ENCODE results near the gene TENM4. TPM values are rescaled to one million over a fixed set of nuclear protein-coding genes. Genes with fewer than 3 reads are reported as not detected.
A peak's percentile ranks its signal among the peaks of the same experiment; 100 is the strongest.

The TENM4 gene
- polyA plus RNA-seq, 1 of the 3 experiments (the other 2 are of a cell fraction): 16.7 TPM

- TF ChIP-seq REST (IDR thresholded peaks at IDR 0.05; ENCODE audit: low read depth, low read length): no peak
Measured at GRCh38 chr11:79047980-79048379, 392.9 kb downstream of the TENM4 start (continued).

- Histone ChIP-seq H3K9ac (no peak overlapping the region), H3K79me2 (ENCODE audit: insufficient read depth) (no peaks in the 10 kb centered on the region), H3K4me2 (no peak overlapping the region), H3K36me3 (replicated peaks in 1 of 2; ENCODE audit: control insufficient read depth in 1 of 2, insufficient read depth in 2 of 2, low read length in 1 of 2) (no peaks in the 10 kb centered on the region), H2AFZ (ENCODE audit: low read depth) (no peak overlapping the region), H3K4me3 (ENCODE audit: low read depth in 2 of 2, low read length in 1 of 2) (no peak overlapping the region), H3F3A (replicated peaks; ENCODE audit: insufficient read depth) (no peaks in the 10 kb centered on the region), H3K9me2 (no peaks in the 10 kb centered on the region), H3K4me1 (ENCODE audit: control insufficient read depth in 1 of 2, insufficient read depth in 2 of 2, low read depth in 1 of 2, low read length in 1 of 2) (peaks cover 11 to 55% of the 10 kb centered on the region in 2 experiments; a peak in 3 of 4 replicates), H4K20me1 (ENCODE audit: insufficient read depth) (no peaks in the 10 kb centered on the region), H3K9me3 (no peaks in the 10 kb centered on the region), H3K27me3 (ENCODE audit: insufficient read depth) (no peaks in the 10 kb centered on the region), H3K27ac (ENCODE audit: low read depth in 2 of 2, low read length in 1 of 2) (peak overlapping the region in 1 of 2 experiments; percentile 96; a peak in 2 of 4 replicates)
- ChIA-PET CTCF (interaction anchor here (0.6 to 2.0 kb wide), 5 partner anchors 9 to 402 kb away, joined by 3 to 11 read pairs (median 6); no protein-coding TSS in a partner anchor), POLR2A (interaction anchor here (0.6 kb wide), 1 partner anchor 71 kb away, joined by 4 read pairs; no protein-coding TSS in a partner anchor)
- no peak for DNase-seq
- TF ChIP-seq FOSL2 (IDR thresholded peaks at IDR 0.05; ENCODE audit: borderline replicate concordance, low read depth): no peak
- TF ChIP-seq, protein P1, sequence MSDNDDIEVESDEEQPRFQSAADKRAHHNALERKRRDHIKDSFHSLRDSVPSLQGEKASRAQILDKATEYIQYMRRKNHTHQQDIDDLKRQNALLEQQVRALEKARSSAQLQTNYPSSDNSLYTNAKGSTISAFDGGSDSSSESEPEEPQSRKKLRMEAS (IDR thresholded peaks at IDR 0.05; ENCODE audit: low read depth): no peak
- peak; percentile 15; the same call in 1 of the 2 replicates for TF ChIP-seq RAD21 (IDR thresholded peaks at IDR 0.05; ENCODE audit: low read length)
- peak; percentile 42; the same call in 1 of the 2 replicates for TF ChIP-seq MXI1 (IDR thresholded peaks at IDR 0.05; ENCODE audit: low read depth, low read length)
- peak in 1 of 2 experiments; percentile 29; a peak in 1 of 4 replicates for TF ChIP-seq EP300 (IDR thresholded peaks at IDR 0.05; ENCODE audit: borderline replicate concordance in 1 of 2, low read depth in 1 of 2, low read length in 1 of 2)
- WGBS (ENCODE audit: low lambda C conversion rate): 81% methylated on average over 5 of the region's 7 CpGs
Measured at GRCh38 chr11:79047321-79047720, 393.5 kb downstream of the TENM4 start.

GRCh38 chr11:79046366-79046765, 394.5 kb downstream of the TENM4 start:
- Histone ChIP-seq H3K4me3 (ENCODE audit: low read depth in 2 of 2, low read length in 1 of 2) (no peak overlapping the region), H3K9me2 (no peaks in the 10 kb centered on the region), H3K4me1 (ENCODE audit: control insufficient read depth in 1 of 2, insufficient read depth in 2 of 2, low read depth in 1 of 2, low read length in 1 of 2) (peaks cover 11 to 55% of the 10 kb centered on the region in 2 experiments; a peak in 3 of 4 replicates), H3F3A (replicated peaks; ENCODE audit: insufficient read depth) (no peaks in the 10 kb centered on the region), H3K27ac (ENCODE audit: low read depth in 2 of 2, low read length in 1 of 2) (peak overlapping the region in 1 of 2 experiments; percentile 96; a peak in 2 of 4 replicates), H3K27me3 (ENCODE audit: insufficient read depth) (no peaks in the 10 kb centered on the region), H3K79me2 (ENCODE audit: insufficient read depth) (no peaks in the 10 kb centered on the region), H3K9me3 (no peaks in the 10 kb centered on the region), H4K20me1 (ENCODE audit: insufficient read depth) (no peaks in the 10 kb centered on the region), H3K4me2 (no peak overlapping the region), H3K9ac (no peak overlapping the region), H2AFZ (ENCODE audit: low read depth) (no peak overlapping the region), H3K36me3 (replicated peaks in 1 of 2; ENCODE audit: control insufficient read depth in 1 of 2, insufficient read depth in 2 of 2, low read length in 1 of 2) (no peaks in the 10 kb centered on the region)
- TF ChIP-seq USF2 (IDR thresholded peaks at IDR 0.05; ENCODE audit: borderline replicate concordance, low read depth, low read length) (no peak), CTCF (IDR thresholded peaks at IDR 0.05) (no peak), GATA2 (CRISPR knock-in tag; IDR thresholded peaks at IDR 0.05) (no peak), EP300 (IDR thresholded peaks at IDR 0.05; ENCODE audit: borderline replicate concordance in 1 of 2, low read depth in 1 of 2, low read length in 1 of 2) (no peak), GABPA (IDR thresholded peaks at IDR 0.05; ENCODE audit: low read depth) (no peak), TAF1 (IDR thresholded peaks at IDR 0.05; ENCODE audit: borderline replicate concordance, low read depth, low read length) (no peak), MXI1 (IDR thresholded peaks at IDR 0.05; ENCODE audit: low read depth, low read length) (no peak), SIN3A (IDR thresholded peaks at IDR 0.05; ENCODE audit: borderline replicate concordance, low read depth, low read length) (no peak), FOSL2 (IDR thresholded peaks at IDR 0.05; ENCODE audit: borderline replicate concordance, low read depth) (no peak)
- TF ChIP-seq, protein P2, sequence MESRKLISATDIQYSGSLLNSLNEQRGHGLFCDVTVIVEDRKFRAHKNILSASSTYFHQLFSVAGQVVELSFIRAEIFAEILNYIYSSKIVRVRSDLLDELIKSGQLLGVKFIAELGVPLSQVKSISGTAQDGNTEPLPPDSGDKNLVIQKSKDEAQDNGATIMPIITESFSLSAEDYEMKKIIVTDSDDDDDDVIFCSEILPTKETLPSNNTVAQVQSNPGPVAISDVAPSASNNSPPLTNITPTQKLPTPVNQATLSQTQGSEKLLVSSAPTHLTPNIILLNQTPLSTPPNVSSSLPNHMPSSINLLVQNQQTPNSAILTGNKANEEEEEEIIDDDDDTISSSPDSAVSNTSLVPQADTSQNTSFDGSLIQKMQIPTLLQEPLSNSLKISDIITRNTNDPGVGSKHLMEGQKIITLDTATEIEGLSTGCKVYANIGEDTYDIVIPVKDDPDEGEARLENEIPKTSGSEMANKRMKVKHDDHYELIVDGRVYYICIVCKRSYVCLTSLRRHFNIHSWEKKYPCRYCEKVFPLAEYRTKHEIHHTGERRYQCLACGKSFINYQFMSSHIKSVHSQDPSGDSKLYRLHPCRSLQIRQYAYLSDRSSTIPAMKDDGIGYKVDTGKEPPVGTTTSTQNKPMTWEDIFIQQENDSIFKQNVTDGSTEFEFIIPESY (IDR thresholded peaks at IDR 0.05; ENCODE audit: borderline replicate concordance, low read depth): no peak
- TF ChIP-seq, protein P1 (IDR thresholded peaks at IDR 0.05; ENCODE audit: low read depth): no peak
- DNase-seq: no peak
- ChIA-PET CTCF (interaction anchor here (1.7 to 2.0 kb wide), 2 partner anchors 10 to 29 kb away, joined by 4 to 11 read pairs; no protein-coding TSS in a partner anchor), POLR2A (interaction anchor here (1.5 kb wide), 1 partner anchor 28 kb away, joined by 7 read pairs; no protein-coding TSS in a partner anchor)
- WGBS (ENCODE audit: low lambda C conversion rate): 76% methylated on average over 3 of the region's 3 CpGs

Measured in SK-N-SH (cell line).